ENCODE data around the gene TSPAN5. TPM values are rescaled to one million over a fixed set of nuclear protein-coding genes. Genes with fewer than 3 reads are reported as not detected.
"Not testable (repeated sequence)": the region's sequence is repeated elsewhere in the genome, so short reads cannot be mapped to it uniquely, and the experiment has no call there.

TSPAN5 gene
- total RNA-seq, 1 donor from 2014 or later: 71.4 TPM

DNA sequence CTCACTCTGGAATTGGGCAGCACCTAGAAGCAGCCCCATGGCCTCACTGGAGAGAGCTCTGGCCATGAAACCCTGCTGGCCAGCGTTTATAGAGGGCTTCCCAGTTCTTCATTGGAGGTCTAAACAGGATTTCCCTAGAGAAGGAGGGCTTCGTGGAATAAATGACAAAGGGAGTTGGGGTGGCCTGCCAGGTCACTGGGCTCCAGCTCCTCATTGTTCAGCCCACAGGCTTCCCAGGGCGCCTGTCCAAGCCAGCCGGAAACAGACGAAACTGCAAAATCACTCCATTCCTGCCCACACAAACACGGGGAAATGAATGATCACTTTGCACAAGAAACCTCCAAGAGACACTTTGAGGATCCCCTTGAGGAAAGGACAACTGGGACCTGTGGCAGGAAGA is 189.7 kb downstream of the TSPAN5 start:
- DNase-seq (ENCODE audit: low read depth in 2 of 2): peak; percentile 90 to 92

DNA sequence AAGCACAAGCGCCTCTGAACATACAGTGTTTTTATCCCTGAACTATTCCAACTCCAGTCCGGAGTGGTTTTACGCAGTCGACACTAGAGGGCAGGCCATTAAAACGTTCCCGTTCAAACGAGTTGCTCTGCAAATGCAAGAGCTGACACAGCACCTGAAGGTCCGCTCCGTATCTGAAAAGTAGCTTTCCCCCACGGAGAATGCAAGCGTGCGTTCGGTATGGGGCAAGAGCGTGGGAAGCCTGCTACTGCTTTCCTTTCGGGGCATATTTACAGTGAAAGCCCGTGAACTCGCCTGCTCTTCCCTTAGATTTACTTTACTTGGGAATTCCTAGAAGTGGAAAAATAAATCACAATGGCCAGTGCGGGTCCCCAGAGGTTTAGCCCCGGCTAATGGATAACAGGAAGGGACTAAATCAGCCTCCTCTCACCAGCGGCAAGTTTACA is 190.8 kb downstream of the TSPAN5 start:
- peak; percentile 85 to 93 for DNase-seq (ENCODE audit: low read depth in 2 of 2)

DNA sequence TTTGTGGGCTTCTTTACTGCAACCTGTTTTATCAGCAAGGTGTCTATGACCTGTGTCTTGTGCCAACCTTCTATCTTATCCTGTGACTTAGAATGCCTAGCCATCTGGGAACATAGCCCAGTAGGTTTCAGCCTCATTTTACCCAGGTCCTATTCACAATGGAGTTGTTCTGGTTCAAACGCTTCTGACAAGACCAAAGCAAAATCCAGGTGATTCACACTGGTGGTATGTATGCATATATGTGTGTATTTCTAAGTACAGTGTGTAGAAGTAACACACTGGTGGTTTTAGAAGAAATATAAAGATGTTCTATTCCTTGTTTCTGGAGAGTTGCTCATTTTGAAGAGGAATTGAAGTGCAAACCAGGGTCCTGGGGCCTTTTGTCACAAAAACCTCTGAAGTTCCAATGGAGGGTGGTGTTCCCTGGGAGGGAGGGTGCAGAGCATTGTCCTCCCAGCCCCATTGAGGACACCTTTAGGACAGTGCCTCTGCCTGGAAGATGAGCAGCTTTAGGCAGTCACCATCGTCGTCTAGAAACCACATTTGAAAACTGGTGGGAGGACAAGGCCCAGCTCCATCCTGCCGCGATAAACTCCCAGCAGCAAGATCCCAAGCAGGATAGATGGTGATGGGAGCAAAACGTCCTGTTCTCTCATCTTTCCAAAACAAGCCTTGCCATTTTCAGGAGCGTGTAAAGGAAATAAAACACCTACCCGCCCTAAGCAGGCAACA is 191.4 kb downstream of the TSPAN5 start:
- no peak for DNase-seq (ENCODE audit: low read depth in 2 of 2)

DNA sequence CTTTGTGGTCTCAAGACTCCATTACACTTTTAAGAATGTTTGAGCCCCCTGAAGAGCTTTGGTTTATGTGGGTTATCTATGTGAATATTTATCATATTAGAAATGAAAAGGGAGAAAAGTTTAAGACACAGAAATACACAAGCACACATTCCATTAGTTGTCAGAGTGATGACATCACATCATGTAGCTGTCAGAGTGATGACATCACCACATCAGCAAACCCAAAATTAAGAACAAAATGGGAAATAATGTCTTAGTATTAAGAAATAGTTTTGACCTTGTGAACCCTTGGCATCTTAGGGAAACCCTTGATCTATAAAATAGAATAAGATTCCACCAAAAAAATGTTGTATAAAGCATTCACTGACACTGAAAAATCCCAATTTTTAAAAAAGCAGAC is 195.9 kb downstream of the TSPAN5 start:
- DNase-seq (ENCODE audit: low read depth in 2 of 2): no peak

DNA sequence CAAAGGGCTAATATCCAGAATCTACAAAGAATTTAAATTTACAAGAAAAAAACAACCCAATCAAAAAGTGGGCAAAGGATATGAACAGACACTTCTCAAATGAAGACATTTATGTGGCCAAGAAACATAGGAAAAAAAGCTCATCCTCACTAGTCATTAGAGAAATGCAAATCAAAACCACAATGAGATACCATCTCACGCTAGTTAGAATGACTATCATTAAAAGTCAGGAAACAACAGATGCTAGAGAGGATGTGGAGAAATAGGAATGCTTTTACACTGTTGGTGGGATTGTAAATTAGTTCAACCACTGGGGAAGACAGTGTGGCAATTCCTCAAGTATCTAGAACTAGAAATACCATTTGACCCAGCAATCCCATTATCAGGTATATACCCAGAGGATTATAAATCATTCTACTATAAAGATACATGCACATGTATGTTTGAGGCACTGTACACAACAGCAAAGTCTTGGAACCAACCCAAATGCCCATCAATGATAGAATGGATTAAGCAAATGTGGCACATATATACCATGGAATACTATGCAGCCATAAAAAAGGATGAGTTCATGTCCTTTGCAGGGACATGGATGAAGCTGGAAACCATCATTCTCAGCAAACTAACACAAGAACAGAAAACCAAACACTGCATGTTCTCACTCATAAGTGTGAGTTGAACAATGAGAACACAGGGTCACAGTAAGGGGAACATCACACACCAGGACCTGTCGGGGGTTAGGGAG is 197.1 kb downstream of the TSPAN5 start:
- DNase-seq (ENCODE audit: low read depth in 2 of 2): not testable (repeated sequence)

DNA sequence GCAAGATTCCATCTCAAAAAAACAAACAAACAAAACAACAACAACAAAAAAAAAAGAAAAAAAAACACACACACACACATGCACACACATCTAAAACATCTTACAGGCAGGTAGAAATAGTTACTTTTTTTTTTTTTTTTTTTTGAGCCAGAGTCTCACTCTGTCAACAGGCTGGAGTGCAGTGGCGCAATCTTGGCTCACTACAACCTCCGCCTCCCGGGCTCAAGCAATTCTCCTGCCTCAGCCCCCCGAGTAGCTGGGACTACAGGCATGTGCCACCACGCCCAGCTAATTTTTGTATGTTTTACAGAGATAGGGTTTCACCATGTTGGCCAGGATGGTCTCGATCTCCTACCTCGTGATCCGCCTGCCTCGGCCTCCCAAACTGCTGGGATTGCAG is 201.0 kb downstream of the TSPAN5 start:
- DNase-seq (ENCODE audit: low read depth in 2 of 2): not testable (repeated sequence)

DNA sequence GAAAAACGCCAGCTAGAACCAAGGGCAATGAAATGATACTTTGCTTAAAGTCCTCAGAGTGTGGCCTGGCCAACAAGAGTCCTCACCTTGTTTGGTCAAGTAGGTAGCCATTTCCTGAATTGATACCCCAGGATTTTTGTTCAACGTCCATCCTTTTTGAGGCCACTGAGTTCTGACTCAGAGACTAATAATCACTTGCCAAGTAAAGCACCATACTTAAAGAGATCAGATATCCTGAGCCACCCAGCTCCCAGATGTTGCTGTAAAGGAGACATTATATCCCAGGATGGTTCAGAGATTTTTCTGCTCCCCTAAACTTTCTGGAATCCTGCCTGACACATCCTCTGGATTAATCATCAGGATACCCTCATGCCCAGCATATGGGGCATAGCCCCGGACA is 206.3 kb downstream of the TSPAN5 start:
- no peak for DNase-seq (ENCODE audit: low read depth in 2 of 2)

DNA sequence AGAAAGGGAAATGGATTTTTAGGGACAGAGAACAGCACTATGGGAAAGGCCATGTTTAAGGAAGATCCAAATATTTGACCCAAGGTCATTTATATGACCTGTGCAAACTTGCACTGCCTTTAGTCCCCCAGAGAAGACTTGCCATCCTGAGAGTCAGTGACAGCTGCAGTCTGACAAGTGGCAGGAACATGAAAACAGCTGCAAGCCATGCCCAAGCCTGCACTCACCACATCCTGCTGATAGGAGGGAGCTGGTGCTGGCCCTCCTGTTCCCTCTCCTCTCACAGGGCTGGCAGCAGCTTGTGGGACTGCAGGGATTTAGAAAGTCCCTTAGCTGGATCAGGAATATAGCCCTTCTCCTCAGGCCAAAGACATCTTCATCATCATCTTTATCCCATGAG is 209.5 kb downstream of the TSPAN5 start:
- DNase-seq (ENCODE audit: low read depth in 2 of 2): no peak

DNA sequence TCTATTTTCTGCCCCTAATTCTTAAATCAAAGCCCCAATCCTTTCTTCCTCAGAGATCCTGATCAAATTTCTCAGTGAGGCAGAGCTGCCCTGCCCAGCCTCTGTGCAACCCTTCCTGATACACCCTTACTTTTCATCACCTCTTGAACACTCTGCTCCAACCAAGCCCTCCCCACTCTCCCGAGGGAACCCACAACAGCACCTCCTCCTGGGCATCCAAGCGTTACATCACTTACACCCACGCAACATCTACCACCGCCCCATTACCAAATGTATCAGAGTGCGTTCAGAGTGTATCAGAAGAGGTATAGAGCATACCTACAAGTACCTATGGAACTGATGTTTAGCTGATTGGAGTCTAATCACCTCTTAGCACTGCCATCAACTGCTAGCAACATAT is 210.8 kb downstream of the TSPAN5 start:
- no peak for DNase-seq (ENCODE audit: low read depth in 2 of 2)

DNA sequence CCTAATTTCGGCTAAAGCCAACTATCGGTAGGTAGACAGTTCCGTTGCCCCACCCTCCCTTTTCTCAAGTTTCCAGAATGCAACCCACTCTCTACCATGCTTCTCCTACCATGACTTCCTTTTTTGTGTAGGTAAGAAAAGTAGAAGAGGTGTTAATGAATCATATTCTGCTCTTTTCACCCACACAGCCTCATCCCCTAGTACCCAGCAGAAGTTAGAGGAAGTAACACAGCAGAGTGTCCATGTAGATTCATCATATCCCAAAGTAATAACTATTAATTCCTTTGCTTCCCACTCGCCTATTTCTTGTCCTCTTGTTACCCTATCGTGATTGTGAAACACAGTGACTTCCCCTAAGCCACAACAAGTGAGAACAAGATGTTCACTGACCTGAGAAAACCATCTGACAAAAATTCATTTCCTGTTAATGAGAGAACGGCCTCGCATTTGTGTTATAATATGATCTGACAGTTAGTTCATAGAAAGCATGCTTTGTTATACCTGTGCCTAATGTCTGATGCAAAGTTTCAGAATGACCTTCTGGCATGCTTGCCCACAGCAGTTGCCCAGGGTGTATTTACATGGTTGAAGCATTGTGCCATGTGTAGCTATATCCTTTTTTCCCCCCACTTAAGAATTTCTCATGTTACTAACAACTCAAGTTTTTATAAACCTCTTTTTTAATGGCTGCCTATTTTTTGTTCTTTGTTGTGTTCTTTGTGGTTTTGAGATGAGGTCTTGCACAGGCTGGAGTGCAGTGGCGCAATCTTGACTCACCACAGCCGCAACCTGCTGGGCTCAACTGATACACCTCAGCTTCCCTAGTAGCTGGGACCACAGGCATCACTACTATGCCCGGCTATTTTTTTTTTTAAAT is 211.7 kb downstream of the TSPAN5 start:
- no peak for DNase-seq (ENCODE audit: low read depth in 2 of 2)

DNA sequence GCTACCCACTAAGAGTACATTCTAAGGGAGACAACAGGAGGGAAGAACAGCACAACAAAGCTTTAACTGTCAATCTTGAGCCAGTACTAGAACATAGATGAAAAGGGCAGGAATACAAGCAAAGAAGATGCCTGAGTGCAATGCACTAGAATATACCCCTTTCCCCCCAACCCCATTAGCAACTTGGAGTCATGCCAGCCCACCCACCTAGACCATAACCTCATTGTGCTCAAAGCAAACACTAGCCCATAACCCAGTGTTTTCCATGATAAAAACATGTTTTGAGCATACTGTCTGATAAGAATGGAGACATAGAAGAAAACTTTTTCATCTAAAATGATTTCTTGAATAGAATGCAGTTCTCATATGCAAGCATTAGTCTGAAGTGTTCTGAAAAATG is 214.0 kb downstream of the TSPAN5 start:
- DNase-seq (ENCODE audit: low read depth in 2 of 2): no peak

DNA sequence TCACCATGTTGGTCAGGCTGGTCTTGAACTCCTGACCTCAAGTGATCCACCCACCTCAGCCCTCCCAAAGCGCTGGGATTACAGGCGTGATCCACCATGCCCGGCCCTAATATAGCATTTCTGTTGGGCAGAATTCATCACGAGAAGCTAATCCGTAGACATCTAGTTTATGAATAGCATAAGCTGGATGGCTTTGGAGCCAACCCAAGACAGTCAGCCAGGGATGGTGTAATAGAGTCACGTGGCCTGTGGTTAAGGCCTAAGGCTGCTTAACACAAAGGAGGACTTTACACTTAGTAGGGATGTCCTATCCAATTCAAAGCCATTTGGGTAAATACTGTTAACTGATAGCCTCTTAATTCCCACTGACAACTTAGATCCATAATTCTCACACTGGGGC is 223.6 kb downstream of the TSPAN5 start:
- DNase-seq (ENCODE audit: low read depth in 2 of 2): no peak

DNA sequence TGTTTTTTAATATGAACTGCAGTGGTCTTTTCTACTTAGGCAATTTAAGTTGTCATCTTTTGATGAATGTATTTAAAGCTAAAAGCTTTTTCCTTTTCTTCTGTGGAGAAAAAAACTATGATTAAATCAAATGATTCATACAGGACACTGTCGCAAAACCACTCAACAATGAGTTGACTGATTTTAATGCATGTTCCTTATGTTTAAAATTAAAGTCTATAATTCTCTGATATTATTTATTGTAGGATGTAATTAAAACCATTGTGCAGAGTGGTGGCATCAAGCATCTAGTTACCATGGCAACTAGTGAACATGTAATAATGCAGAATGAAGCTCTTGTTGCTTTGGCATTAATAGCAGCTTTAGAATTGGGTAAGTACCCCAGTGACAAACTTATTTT is 224.7 kb downstream of the TSPAN5 start:
- DNase-seq (ENCODE audit: low read depth in 2 of 2): no peak

DNA sequence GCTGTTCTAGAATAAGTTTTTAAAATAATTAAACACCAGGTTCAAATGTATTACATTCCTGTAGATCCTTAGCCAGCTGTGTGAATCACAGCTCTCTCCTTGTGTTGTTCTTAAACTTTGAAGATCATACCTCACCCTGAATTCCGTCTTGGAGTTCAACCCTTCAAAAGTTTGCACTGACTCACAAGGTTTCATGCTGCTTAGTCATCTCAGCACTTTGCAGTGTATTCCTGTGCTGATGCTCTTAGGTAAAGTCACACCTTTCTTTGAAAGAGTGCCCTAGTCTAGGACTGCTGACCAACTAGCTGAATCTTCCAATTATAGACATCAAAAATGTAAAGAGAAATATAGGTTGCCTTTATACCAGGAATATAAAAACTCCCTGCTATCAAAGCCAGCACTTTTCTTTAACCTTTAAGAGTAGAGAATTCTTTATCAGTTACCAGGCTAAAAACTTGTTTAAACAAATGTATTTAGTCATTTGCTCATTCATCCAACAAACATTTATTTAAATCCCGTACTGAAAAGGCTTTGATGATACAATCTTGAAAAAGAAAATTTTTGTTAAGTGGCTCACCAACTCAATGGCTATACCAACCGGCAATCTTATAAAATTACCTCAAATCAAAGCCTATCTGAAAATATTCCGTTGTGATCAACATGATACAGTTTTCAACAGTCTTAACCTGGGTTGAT is 227.6 kb downstream of the TSPAN5 start:
- no peak for DNase-seq (ENCODE audit: low read depth in 2 of 2)

DNA sequence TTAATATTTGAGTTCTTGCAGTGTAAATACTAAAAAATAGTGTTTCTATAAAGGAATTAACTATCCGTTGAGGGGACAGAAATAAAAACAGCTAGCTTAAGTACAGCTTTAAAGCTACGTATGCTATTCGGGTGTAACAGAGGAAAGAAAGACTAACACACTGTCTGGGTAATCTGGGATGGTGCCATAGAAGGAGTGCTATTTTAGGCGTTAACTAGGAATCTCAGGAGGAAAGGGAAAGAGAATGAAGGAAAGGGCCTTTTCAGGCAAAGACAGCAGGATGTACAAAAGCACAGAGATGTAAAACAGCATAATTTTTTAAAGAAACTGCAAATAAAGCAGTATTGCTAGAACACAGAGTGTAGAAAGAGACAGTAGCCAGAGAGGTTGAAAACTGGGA is 235.4 kb downstream of the TSPAN5 start:
- DNase-seq (ENCODE audit: low read depth in 2 of 2): no peak

DNA sequence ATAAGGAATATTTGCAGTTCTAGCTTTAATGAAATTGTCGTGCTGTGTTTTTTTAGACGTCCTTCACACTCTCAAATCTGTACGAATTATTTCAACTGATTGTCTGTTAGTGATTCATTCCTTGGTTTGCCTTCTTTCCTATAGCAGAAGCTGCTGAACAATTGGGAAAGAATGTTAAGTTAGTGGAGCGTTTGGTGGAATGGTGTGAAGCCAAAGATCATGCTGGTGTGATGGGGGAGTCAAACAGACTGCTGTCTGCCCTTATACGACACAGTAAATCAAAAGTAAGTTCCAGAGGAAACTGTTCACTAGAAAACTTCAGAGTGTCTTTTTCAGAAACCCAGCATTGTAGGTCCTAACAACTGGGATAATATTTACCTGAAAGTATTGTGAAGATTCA is 237.3 kb downstream of the TSPAN5 start:
- no peak for DNase-seq (ENCODE audit: low read depth in 2 of 2)

All from dermis microvascular lymphatic vessel endothelial cell (primary cell).